HG02759 (cell line): ENCODE measurements around the gene SOWAHA.
A peak's percentile ranks its signal among the peaks of the same experiment; 100 is the strongest.

Source experiments
- ATAC-seq: cut with Tn5 transposase; IDR thresholded peaks from one replicate; pipeline ENCODE4 v1.9.1; 2021; ENCODE audit warnings: mild to moderate bottlenecking, moderate library complexity; ENCODE audit not compliant: unreplicated experiment

Gene SOWAHA

DNA sequence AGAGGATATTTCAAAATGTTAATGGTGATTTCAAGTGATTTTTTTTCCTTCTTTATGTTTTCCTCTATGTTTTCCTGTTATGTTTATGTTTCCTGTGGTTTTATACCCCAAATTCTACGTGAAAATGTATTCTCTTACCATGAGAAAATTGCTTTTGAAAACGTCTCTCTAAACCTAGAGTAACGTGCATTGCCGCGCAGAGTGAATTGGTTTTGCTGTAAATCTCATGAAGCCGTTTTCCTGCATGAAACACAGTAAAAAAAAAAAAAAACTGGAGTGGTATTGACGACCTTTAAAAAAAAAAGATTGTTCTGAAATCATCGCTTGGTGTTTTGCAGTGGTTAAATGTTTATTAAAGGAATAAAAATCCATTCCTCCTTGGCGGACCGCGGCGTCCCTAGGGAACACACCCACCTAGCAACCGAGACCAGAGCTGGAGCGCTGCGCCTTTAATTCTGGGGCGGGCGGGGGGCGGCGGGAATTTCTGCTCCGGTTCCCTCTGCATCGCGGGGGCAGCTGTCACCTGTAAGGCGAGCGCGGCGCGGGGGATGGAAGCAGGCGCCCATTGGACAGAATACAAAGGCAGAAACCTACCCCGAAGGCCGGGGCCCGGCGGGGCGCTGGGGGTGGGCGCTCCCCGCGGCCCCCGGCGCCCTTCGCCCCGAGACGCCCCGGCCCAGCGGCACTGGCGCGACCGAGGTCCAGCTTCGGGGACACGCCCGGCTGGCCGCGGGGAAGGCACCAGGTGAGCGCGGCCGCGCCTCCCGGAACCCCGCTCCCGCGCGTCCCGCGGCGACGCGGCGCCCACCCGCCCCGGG, at the start of gene SOWAHA:
Gene SOWAHA (plus strand): TSS at position 522 of the 818 bp plus-strand sequence. CDS start 320 bp downstream, outside the sequence.
- ATAC-seq = no peak

DNA sequence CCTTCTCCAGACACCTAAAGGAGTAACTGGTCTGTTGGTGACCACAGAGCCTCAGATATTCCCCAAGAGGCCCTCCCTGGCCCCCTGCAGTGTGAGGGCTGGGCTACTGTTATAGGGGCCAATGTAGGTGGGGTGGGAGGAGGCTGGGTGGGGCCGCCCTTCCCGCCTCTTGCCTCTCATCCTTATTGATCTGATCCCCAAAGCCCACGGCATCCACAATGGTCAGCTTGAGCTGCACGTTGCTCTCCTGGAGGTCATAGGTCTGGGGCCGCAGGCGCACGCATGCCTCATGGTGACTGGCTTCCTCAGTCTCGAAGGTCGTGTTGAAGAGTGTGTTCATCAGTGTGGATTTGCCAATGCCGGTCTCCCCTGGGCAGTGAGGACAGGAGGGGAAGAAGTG, 49.1 kb upstream of the SOWAHA start:
- no peak for ATAC-seq

DNA sequence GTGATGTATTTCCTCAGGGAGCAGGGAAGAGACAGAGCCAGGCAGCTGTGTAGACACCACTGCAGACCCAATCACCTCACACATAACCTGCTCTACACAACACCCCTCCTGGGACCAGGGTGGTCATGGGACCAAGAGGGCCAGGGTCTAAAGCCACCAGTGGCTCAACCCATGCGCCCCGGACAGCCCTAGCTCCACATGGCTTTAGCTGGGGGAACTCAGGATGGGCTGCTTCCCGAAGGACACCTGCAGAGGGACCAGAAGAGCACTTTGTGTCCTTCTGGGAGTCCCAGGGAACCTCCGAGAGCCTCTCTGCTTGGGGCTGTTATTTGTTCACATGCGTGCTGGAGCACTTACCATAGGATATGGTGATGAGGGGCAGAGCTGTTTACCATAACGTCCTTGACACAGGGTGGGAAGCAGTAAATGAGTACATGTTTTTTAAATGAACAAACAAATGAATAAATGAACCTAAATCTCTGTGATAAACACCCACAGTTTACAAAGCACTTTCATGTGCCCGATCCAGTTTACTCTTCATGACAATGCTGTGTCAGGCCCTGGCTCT, 48.3 kb upstream of the SOWAHA start:
- ATAC-seq = no peak

DNA sequence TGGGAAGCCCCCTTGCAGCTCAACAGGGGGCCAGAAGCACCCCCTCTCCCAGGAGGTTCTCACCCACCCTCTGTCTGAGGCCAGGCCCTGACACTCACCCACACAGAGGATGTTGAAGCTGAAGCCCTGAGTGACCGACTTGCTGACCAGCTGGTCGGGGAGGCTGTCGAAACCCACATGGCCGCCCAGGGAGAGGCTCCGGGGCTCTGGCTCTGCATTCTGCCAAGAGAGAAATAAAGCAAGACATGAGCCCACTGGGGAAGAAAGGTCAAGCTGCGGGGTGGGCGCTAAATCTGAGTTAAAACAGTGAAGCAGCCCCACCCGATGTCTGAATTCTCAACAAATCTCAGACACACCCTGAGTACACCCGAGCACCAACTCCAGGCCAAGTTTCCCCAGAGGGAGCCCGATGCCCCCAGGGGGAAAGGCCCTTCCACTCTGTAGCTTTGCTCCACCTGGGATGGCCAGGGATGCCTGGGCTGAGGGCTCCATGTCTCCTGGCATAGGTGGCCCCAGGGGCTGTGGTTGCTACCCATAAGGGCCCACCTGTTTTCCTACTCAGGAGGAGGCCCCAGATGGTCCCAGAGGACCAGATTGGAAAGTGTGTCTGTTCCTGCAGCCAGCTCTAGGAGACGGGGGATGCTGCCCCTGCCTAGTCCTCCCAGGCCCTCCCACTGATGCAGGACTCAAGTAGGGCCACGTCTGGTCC, 47.6 kb upstream of the SOWAHA start:
- no peak for ATAC-seq

DNA sequence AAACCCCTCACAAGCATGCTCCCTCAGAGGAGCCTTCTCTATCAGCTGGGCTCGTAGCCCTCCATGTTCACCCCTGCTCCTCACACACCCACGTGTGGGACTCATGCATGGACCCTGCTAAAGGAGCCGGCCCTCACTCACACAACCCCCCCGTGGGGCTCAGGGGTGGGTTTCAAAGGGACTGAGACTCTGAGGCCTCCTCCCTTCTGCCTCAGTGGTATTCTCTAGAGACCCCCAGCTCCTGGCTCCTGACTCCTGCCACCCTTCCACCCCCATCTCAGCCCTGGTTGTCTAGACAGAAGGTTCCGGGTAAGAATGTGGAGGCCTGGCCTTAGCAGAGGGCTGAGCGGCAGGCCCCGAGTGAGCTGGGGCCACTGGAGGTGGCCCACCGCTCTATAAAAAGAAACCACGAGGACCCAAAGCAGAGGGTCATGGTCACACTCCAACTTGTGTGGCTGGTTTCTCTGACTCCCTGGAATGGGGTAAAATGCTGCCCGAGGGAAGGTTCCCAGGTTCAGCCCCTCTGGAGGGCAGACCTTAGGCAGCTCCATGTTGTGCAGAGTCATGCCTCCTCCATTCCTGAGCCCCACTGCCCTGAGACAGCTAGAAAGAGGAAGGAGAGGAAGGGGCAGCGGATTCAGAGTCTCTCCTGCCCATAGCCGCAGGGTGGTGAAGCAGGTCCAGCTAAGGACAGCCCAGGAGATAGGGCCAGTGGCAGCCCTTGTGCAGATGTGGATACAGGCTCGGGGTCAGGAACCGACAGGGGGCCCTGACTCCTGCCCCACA, 46.9 kb upstream of the SOWAHA start:
- no peak for ATAC-seq

DNA sequence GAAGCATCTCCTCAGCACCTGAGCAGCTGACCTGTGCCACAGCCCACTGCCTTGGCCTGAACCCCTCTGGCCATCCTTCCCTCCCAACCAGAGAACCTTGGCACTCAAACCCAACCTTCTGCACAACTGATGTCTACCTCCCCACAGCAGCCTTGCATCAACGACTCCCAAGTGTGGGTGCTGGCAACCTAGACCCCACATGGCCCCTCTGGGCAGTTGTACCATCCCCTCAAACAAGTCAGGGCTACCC, 46.4 kb upstream of the SOWAHA start:
- no peak for ATAC-seq

DNA sequence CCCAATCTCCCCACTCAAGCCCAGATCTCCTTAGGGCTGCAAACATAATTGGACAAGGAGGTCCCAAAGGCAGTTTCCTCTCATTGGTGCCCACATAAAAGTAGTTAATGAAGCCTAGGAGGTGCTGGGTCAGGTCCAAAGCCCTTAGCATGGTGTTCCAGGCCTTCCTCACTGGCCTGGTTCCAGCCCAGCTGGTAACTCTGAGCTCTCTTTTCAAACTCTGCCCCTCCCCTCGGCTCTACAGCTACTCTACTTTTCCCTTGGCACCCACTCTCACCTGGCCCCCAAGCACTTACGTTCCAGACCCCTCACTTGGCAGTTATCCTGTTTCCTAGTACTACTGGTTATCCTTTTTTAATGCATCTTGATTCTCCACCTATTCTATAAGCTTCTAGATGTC, 46.0 kb upstream of the SOWAHA start:
- ATAC-seq = no peak

DNA sequence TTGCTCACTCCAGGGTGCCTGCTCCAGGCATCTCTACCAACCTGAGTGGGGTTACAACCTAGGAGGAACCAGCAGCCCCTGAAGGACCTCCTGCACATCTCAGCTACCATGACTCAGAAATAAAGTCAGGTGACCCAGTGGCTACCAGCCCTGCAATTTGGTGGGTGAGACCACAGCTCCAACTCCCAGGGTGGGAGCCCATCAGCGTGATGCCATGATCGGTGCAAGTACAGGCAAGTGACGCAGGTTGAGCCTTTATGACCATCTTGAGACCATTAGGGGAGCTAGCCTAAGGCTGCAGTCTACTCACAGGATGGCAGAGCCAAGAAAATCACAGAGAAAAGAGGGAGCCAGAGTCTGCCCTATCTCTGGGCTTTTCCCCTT, 44.6 kb upstream of the SOWAHA start:
- no peak for ATAC-seq

DNA sequence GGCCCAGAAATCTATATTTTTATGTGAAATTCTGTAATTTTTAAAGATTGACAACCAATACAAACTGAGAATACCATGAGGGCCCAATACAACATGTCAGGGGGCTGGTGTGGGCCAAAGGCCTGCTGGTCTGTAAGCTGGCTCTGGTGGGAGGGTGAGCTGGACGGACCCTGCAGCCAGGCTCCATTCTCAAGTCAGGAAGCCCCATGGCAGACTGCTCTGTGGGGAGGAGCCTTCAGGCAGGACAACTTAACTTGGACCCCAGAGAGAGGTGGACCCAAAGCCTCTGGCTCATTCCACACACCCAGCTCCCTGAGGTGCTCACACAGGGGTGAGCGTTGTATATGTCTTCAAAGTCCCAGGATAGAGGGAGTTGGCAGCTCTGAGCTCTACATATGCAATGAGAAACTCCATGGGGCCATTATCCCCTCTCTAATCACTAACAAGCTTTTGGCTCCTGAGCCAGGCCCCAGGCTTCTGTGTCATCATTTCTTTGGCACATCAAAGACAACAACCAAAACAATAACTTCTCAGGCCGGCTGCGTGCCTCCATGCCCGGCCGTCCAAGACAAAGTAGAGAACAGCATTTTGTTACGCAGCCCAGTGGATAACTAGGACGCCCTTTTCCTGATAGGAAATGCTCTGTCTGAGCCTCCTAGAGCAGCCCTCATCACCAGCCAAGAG, 42.5 kb upstream of the SOWAHA start:
- no peak for ATAC-seq

DNA sequence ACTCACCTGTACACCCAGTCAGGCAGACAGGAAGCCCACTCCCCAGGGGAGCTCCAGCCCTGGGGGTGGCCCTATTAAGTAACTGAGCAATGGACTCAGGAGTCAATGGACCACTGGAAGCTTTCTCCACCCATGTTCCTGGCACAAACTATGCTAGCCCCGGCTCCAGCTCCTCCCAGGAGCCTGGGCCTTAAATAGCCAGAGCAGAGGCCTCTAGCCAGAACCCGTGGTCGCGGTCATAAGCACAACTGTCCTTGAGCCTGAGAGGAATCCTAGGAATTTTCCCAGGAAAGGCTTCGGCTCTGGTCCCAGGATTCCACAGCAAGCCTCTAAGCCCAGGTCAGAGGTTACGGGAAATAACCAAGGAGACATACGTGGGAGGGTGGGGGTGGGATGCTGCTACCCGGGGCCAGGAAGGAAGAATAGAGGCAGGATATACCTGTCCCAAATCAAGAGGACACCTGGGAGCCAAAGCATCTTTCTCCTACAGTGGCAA, 41.6 kb upstream of the SOWAHA start:
- ATAC-seq = no peak

DNA sequence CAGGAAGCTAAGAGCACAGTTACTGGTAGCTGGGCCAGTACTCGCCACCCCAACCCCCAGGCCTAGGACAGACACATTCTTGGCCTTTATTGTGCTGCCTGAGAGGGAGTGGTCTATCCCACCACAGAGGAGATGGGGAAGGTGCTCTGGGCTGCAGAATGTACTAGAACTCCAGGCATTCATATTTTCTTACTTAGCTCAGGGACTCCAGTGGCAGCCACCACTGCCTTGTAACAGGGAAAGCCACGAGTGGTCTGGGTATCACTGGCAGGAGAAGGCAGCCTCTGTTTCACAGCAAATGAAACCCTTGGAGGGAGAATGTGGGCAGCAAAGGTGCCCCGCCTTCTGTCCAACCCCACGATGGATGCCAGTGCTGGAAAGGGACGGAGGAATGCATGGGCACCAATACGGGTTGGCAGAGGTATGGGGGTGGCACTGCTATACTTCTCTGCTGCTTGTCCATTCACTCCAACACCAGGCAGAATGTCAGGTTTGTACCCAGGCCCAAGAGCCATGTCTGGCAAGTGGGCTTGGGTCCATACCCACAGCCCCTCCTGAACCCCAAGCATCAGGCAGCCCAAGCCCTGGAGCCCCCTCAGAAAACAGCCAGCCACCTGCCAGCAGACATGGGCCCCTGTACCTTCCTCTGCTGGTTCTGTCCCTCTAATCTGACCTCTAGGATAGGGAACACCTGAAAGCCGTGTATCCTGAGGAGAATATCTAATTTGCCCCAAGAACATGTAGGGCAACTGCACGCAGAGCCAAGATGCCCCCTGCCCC, 40.6 kb upstream of the SOWAHA start:
- ATAC-seq = no peak

DNA sequence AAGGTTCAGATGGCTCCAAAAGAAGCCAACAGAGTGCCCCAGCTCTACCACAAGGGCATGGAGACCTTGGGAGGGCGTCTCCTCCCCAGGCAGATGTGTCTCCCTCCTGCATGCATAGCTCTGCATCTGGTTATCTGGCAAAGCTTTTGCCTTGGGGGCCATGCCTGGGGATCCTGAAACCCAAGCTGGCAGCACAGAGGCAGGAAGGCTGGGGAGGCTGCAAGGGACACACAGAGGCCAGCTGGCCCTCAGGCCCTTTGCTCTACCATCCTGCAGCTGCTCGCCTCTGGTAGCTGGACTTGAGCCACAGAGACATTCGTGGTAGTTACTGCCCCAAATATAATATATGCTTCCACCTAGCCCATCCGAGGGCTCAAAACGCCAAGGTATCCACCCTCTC, 40.0 kb upstream of the SOWAHA start:
- no peak for ATAC-seq

DNA sequence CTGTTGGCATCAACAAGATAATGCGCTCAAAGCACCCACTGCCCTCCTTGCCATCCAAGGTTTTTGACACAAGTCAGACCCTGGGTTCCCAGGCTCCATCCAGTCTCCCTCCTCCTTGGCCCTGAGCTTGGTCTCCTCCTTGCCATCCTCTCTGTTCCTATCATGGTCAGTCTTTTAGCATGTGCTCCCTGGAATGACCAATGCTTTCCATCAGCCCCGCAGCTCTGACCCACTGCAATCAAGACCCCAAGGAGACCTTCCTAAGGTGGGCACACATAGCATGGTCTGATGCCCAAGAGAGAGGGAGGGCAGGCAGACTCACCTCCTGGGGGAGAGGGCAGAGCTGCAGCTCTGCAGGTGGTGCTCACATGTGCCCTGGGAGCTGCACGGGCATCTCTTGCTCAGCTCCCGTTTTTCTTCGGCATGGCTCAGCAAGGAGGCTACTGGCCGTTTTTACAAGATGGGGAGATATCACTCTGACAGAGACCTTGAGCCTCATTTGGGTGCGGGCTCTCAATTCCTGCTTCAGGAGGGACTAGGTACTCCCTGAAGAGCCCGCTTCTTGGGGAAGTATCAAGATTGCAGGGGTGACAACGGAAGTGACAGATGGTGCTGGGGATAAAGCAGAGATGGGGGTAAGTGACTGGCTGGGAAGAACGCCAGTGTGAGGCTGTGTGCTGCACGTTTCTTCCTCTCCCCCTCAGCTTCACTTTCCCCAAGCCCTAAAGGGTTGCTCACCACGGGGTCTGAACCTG, 39.3 kb upstream of the SOWAHA start:
- ATAC-seq = no peak

DNA sequence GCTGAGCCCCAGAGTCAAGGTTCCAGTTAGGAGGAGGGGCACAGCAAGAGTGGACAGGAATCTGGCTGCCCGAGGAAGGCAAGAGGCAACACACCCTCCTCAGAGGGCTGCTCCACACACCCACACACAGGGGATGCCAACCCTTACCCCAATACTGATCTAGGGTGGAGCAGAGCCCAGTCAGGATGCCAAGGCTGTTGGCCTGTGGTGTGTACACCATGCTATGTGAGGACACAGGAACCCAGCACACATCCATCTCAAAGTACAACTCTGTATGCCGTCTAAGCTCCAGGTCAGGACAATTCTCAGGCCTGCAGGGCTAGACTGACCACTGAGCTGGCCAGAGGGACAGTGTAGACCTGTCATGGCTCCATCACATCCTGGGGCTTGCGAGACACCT, 38.7 kb upstream of the SOWAHA start:
- no peak for ATAC-seq

DNA sequence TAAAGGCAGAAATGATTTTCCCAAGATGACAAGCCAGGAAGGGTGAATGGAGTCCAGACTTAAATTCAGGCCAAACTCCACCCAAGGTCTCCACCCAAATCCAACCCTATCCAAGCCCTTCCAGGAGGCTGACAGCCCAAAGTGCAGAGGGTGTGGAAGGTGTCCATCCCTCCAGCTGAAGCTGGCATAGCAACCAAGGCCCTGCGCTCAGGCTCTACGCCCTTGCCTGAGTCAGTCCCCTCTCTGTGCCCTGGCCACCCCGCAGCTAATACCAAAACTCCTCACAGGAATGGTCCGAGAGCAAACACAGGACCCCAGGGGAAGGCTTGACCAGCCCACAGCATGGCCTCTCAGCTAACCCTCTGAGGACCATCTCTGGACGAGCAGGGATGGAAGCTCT, 38.2 kb upstream of the SOWAHA start:
- no peak for ATAC-seq

DNA sequence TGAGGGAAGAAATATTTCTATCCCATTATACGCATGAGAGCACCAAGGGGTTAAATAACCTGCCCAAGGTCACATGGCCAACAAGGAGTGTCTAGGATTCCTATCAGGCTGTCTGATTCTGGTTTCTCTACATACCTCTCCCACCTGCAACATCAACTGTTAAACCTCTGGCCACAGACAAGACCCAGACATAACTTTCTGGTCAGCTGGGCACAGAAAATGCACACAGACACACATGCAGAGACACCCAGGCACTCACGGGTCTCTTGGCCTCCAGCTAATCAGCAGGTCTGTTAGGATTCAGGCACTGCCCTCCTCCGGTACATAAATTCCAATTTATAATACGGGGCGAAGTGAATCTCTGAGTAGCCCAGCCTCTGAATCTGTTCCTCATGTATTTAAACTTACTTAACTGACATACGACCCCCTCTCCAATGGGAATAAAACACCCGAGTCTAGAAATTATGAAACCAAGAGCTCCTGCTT, 37.6 kb upstream of the SOWAHA start:
- ATAC-seq = no peak

DNA sequence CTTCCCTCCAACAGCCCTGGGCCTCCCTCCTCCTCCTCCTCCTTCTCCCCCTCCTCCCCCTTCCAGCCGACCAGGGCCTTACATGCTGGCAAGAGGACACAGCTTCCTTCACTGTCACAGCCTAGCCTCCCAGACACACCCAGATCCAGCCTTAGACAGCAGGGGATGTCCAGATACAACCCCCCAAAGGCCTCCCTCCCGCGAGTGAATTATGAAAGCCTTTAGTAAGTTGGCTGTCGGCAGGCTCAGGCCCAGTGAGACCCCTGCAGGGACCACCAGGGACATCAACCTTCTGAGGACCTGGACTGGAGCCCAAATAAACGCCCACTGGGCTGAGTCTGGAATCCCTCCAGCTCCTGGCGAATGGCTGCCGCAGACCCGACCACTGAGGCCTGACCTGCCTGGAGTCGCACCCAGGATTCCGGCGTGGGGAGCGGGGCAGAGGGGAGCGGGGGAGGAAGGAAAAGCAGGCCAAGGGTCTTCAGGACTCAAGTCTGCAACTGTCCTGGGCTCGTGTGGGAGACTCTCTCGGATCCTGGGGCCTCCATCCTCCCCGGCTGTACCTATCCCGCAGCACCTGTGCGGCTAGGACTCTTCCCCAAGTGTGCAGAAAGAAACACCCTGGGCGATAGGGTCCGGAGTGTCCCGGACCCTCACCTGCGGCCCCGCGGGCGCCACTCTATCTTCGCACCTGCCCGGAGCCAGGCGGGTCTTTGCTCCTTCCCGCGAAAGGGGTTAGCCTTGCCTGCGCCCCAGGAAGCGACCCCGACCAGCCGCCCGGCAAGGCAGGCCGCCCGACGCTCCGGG, 36.8 kb upstream of the SOWAHA start:
- ATAC-seq = peak; percentile 16

DNA sequence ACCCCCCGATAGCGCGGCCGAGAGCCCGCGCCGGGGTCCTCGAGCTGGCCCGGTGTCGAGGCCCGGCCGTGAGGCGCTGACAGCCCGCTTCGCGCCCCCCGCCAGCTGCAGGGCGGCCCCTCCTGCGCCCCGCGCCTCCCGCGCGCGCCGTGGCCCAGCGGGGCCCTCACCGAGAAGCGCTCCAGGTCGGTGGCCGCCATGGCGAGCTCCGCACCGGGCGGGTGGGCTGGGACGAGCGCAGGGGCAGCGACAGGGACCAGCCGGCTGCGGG, 36.2 kb upstream of the SOWAHA start:
- no peak for ATAC-seq
